ENCODE results near the gene TECR. TPM values are rescaled to one million over a fixed set of nuclear protein-coding genes. Genes with fewer than 3 reads are reported as not detected.
A peak's percentile ranks its signal among the peaks of the same experiment; 100 is the strongest.

Gene TECR
- total and polyA plus RNA-seq, 9 of the 15 experiments (the other 6 are each of a cell fraction or from before 2014, with no cell fraction given) = 29.3 to 211 (median 81.4) TPM

- FAIRE-seq (no peak), ATAC-seq (no peak), DNase-seq (ENCODE audit: extremely low read depth in 1 of 4, low spot score in 3 of 4) (no peak)
- CTCF ChIA-PET (ENCODE audit: low intra/inter-chr PET ratio) = no interaction called here
- H3K4me3 ChIP-seq = no peak overlapping the region
- POLR2A ChIA-PET = interaction anchor here (1.0 to 7.5 kb wide), 2 partner anchors 13 to 35 kb away, joined by 3 to 70 read pairs; partner anchors contain the start of gene DNAJB1
- H3K27ac ChIP-seq (ENCODE audit: extremely low read depth, low read depth, low read length) = no peak overlapping the region
- H3K36me3 ChIP-seq (ENCODE audit: control insufficient read depth, insufficient read depth, low read length) = no peaks in the 10 kb centered on the region
- no CpG with 5 or more reads among the region's 1 CpG for WGBS (ENCODE audit: insufficient coverage, low coverage, missing lambda C conversion rate)
- H3K4me2 ChIP-seq (ENCODE audit: insufficient read depth, low read length) = no peak overlapping the region
- H3K9ac ChIP-seq (ENCODE audit: insufficient read depth in 1 of 2, low read depth in 2 of 2, low read length in 2 of 2) = no peak overlapping the region
- H4K20me1 ChIP-seq (replicated peaks; ENCODE audit: control insufficient read depth, insufficient read depth, low read length) = no peaks in the 10 kb centered on the region; the same call in 1 of the 2 replicates
- BruUV-seq (replicated peaks) = no TSS peak
- no peaks in the 10 kb centered on the region for H3K27me3 ChIP-seq (ENCODE audit: control insufficient read depth in 2 of 2, insufficient read depth in 2 of 2, low read length in 2 of 2)
- H3K4me1 ChIP-seq (replicated peaks in 1 of 2; ENCODE audit: control insufficient read depth in 2 of 2, insufficient read depth in 2 of 2, low read length in 2 of 2) = peaks cover 18% of the 10 kb centered on the region in 2 experiments; a peak in 4 of 5 replicates
- no peaks in the 10 kb centered on the region for H3K9me1 ChIP-seq (ENCODE audit: control insufficient read depth, insufficient read depth, low read length)
- H3K9me3 ChIP-seq (replicated peaks; ENCODE audit: control insufficient read depth, insufficient read depth, low read depth, low read length) = no peaks in the 10 kb centered on the region
- no peak overlapping the region for H2AFZ ChIP-seq (ENCODE audit: low read depth, low read length)
- in situ Hi-C loops (cut with MboI) = no loop called here
- TF ChIP-seq KAT8 (IDR thresholded peaks at IDR 0.05; ENCODE audit: low read depth) (no peak), PKNOX1 (IDR thresholded peaks at IDR 0.05) (peak; percentile 68), MYNN (IDR thresholded peaks at IDR 0.05) (no peak), MYNN (CRISPR knock-in tag; IDR thresholded peaks at IDR 0.05) (no peak), CTBP1 (IDR thresholded peaks at IDR 0.05; ENCODE audit: borderline replicate concordance) (no peak), ZNF445 (CRISPR knock-in tag; IDR thresholded peaks at IDR 0.05; ENCODE audit: low read depth) (no peak), ZNF280B (CRISPR knock-in tag; IDR thresholded peaks at IDR 0.05) (no peak), ZNF512 (tag; IDR thresholded peaks at IDR 0.05) (peak; percentile 74), SMAD3 (CRISPR knock-in tag; conservative IDR thresholded peaks at IDR 0.05) (no peak)
- H3K79me2 ChIP-seq (ENCODE audit: control insufficient read depth, insufficient read depth, low read length) = no peaks in the 10 kb centered on the region
- intact Hi-C loops (cut with micrococcal nuclease) = no loop called here
These were observed 26.1 kb upstream of the TECR start for GRCh38 chr19:14503285-14503684.
